Endometrial microvascular endothelial cells (primary cell): Measurements from ENCODE around the gene APEX2. TPM values are rescaled to one million over a fixed set of nuclear protein-coding genes. Genes with fewer than 3 reads are reported as not detected.
"Not testable (repeated sequence)": the region's sequence is repeated elsewhere in the genome, so short reads cannot be mapped to it uniquely, and the experiment has no call there.

Experiments used
- in situ Hi-C: cut with HindIII; loops from 2 replicates; pipeline ENCODE4 v1.10.0; 2017; ENCODE audit warnings: low sequenced_read_pairs, low pct_unique_long_range_greater_than_20kb; ENCODE audit errors: inconsistent ontology term
- total RNA-seq: library from RNA; depleted of rRNA; stranded (reverse); fragments of >200 nt; gene quantifications from one replicate; pipeline ENCODE4 v1.2.3, GENCODE V29; 2015; ENCODE audit errors: inconsistent ontology term

The APEX2 gene
- total RNA-seq, result 19.0 TPM

GRCh38 chrX:54999717-55000598, at the start of gene APEX2:
Gene APEX2 (plus strand): TSS chrX:55000363. CDS start chrX:55000423, 60 bp downstream.
- in situ Hi-C loops, result no loop called here

- in situ Hi-C loops, result no loop called here
Measured at GRCh38 chrX:54950730-54951375, 49.3 kb upstream of the APEX2 start.

- in situ Hi-C loops, result no loop called here
Measured at GRCh38 chrX:54961750-54962149, 38.4 kb upstream of the APEX2 start.

- in situ Hi-C loops, result no loop called here
Measured at GRCh38 chrX:54964766-54965497, 35.2 kb upstream of the APEX2 start.

- in situ Hi-C loops, result no loop called here
Measured at GRCh38 chrX:54977387-54977786, 22.8 kb upstream of the APEX2 start.

GRCh38 chrX:54978448-54978847, 21.7 kb upstream of the APEX2 start:
- in situ Hi-C loops, result no loop called here

GRCh38 chrX:54979432-54979831, 20.7 kb upstream of the APEX2 start:
- in situ Hi-C loops, result no loop called here

GRCh38 chrX:54980334-54980733, 19.8 kb upstream of the APEX2 start:
- in situ Hi-C loops, result no loop called here

GRCh38 chrX:54983306-54983705, 16.9 kb upstream of the APEX2 start:
- in situ Hi-C loops, result not testable (repeated sequence)

- in situ Hi-C loops, result no loop called here
Measured at GRCh38 chrX:54991706-54992105, 8.5 kb upstream of the APEX2 start.

- in situ Hi-C loops, result no loop called here
Measured at GRCh38 chrX:54992911-54993622, 7.1 kb upstream of the APEX2 start.

GRCh38 chrX:54994099-54994498, 6.1 kb upstream of the APEX2 start, which contains the start of gene PFKFB1:
Gene PFKFB1 (minus strand): TSS chrX:54994188. CDS start chrX:54994007, 181 bp downstream.
- in situ Hi-C loops, result no loop called here

GRCh38 chrX:54994668-54995351, 5.4 kb upstream of the APEX2 start:
- in situ Hi-C loops, result no loop called here

GRCh38 chrX:54995621-54996020, 4.5 kb upstream of the APEX2 start:
- in situ Hi-C loops, result no loop called here

- in situ Hi-C loops, result no loop called here
Measured at GRCh38 chrX:55004231-55004630, 4.1 kb downstream of the APEX2 start.

GRCh38 chrX:55005256-55005655, 5.1 kb downstream of the APEX2 start:
- in situ Hi-C loops, result no loop called here

- in situ Hi-C loops, result no loop called here
Measured at GRCh38 chrX:55006827-55007621, 6.9 kb downstream of the APEX2 start.

GRCh38 chrX:55007656-55008055, 7.5 kb downstream of the APEX2 start:
- in situ Hi-C loops, result no loop called here
